KMS-11 (cell line): ENCODE data around the gene SMURF1.
A peak's percentile ranks its signal among the peaks of the same experiment; 100 is the strongest.

ENCODE experiments used
- H2AFZ ChIP-seq: fragments of 200-600 bp; sonication (generic); 2 replicates; pipeline ENCODE4 v1.6.1; 2016; ENCODE audit warnings: antibody characterized with exemption, mixed run types, low read depth
- H3K27ac ChIP-seq: fragments of 200-600 bp; sonication (generic); 2 replicates; pipeline ENCODE4 v1.6.1; 2016; ENCODE audit warnings: mild to moderate bottlenecking, mixed run types
- H3K27me3 ChIP-seq: fragments of 200-600 bp; sonication (generic); 2 replicates; pipeline ENCODE4 v1.6.1; 2017; ENCODE audit warnings: mild to moderate bottlenecking, low read depth, mixed run types, moderate library complexity; ENCODE audit not compliant: insufficient read depth
- H3K36me3 ChIP-seq: fragments of 200-600 bp; sonication (generic); 2 replicates; pipeline ENCODE4 v1.6.1; 2017; ENCODE audit warnings: mild to moderate bottlenecking, mixed run types; ENCODE audit not compliant: insufficient read depth
- H3K4me1 ChIP-seq: fragments of 200-600 bp; sonication (generic); 2 replicates; pipeline ENCODE4 v1.6.1; 2016; ENCODE audit warnings: mild to moderate bottlenecking, low read depth, mixed run types; ENCODE audit not compliant: poor library complexity, severe bottlenecking
- H3K4me2 ChIP-seq: fragments of 200-600 bp; sonication (generic); 2 replicates; pipeline ENCODE4 v1.7.0; 2016; ENCODE audit warnings: mild to moderate bottlenecking, mixed run types
- H3K4me3 ChIP-seq: fragments of 200-600 bp; sonication (generic); IDR thresholded peaks from 2 replicates; pipeline ENCODE4 v1.6.1; 2017; ENCODE audit warnings: low read depth, low read length, mixed read lengths; ENCODE audit not compliant: insufficient read depth
- H3K79me2 ChIP-seq: fragments of 200-600 bp; sonication (generic); 2 replicates; pipeline ENCODE4 v1.6.1; 2016; ENCODE audit warnings: low read depth, mixed run types; ENCODE audit not compliant: insufficient read depth
- H3K9ac ChIP-seq: fragments of 200-600 bp; sonication (generic); 2 replicates; pipeline ENCODE4 v1.6.1; 2016; ENCODE audit warnings: mild to moderate bottlenecking, mixed run types
- H4K20me1 ChIP-seq: fragments of 200-600 bp; sonication (generic); 2 replicates; pipeline ENCODE4 v1.6.1; 2016; ENCODE audit warnings: mild to moderate bottlenecking, mixed run types; ENCODE audit not compliant: insufficient read depth
- TF ChIP-seq, protein P1 (sequence below): fragments of 200-600 bp; sonication (generic); conservative IDR thresholded peaks from 2 replicates; pipeline ENCODE4 v1.6.1; 2017; ENCODE audit warnings: low read depth, mild to moderate bottlenecking, antibody characterized with exemption, low read length, moderate library complexity, mixed read lengths

SMURF1 gene

DNA sequence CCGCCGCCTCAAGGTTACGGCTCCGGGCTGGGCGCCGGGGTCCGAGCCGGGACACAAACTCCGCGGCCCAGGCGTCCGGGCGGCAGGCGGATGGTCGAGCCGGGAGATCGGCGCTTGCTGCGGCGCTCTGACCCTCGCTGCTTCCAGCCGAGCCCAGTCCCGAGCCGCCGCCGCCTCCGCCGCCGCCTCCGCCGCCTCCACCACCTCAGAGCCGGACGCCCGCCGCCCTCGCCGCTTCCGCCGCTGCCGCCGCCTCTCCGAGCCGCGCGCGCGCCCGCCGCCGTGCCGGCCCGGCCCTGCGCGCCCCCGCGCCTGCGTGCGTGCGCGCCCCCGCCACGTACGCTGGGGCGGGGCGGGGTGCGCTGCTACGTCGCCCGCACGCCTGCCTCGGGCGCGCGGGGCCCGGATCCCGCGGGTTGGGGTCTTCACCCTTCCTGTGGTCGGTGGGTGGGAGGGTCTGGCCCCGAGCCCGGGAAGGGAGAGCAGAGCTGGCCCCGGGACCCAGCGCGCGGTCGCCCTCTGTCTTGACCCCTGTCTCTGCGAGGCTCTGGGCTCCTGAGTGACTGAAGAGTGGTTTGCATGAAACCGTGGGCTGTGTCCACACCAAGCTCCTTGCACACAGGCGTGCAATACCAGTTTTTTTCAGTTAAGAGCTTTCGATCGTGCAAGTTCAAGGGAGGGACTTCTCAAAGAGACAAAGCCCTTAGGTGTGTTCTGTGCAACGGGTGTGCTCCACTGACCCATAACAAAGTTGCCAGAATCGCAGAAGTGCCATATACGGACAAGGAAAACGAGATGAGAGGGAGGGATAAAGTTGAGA is at the start of gene SMURF1:
Gene SMURF1 (minus strand): TSS at position 256 of the 820 bp plus-strand sequence. CDS start 328 bp downstream, outside the sequence.
- H3K27me3 ChIP-seq, result no peaks in the 10 kb centered on the region
- TF ChIP-seq, protein P1, sequence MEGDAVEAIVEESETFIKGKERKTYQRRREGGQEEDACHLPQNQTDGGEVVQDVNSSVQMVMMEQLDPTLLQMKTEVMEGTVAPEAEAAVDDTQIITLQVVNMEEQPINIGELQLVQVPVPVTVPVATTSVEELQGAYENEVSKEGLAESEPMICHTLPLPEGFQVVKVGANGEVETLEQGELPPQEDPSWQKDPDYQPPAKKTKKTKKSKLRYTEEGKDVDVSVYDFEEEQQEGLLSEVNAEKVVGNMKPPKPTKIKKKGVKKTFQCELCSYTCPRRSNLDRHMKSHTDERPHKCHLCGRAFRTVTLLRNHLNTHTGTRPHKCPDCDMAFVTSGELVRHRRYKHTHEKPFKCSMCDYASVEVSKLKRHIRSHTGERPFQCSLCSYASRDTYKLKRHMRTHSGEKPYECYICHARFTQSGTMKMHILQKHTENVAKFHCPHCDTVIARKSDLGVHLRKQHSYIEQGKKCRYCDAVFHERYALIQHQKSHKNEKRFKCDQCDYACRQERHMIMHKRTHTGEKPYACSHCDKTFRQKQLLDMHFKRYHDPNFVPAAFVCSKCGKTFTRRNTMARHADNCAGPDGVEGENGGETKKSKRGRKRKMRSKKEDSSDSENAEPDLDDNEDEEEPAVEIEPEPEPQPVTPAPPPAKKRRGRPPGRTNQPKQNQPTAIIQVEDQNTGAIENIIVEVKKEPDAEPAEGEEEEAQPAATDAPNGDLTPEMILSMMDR, result no peak
- H4K20me1 ChIP-seq, result no peaks in the 10 kb centered on the region
- H3K27ac ChIP-seq, result peak within 1 kb of the TSS; percentile 65
- peaks cover 33% of the 10 kb centered on the region for H3K79me2 ChIP-seq
- no peak within 1 kb of the TSS for H3K4me3 ChIP-seq
- H2AFZ ChIP-seq, result peak within 1 kb of the TSS; percentile 93
- peak within 1 kb of the TSS; percentile 86 for H3K4me2 ChIP-seq
- H3K36me3 ChIP-seq, result no peaks in the 10 kb centered on the region
- peak within 1 kb of the TSS; percentile 74 for H3K9ac ChIP-seq
- peaks cover 30% of the 10 kb centered on the region for H3K4me1 ChIP-seq

DNA sequence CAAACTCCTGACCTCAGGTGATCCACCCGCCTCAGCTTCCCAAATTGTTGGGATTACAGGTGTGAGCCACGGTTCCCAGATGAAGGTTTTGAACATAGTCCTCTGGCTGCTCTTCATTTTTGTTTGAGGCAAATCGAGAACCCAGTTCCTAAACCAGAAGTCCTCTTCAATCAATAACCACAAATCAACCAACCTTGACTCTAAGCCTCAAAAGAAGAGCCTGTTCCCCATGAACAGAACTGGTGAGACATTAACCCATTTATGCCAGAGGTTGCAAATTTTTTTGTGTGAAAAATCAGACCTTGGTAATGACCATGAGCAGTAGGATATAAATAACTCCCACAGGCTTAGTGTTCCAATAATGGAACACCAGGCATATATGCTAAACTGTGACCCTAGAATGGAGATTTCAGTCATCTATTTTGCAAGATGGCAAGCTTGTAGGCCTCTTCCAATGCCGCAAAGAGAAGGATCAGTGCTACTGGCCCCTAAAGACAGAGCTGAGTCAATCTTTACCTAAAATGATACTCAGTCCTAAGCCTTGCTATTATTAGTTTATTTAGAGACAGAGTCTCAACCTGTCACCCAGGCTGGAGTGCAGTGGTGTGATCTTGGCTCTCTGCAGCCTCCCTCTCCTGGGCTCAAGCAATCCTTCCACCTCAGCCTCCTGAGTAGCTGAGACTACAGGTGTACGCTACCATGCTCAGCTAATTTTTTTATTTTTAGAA is 48.1 kb upstream of the SMURF1 start:
- H3K9ac ChIP-seq, result no peak overlapping the region
- no peaks in the 10 kb centered on the region for H4K20me1 ChIP-seq
- H3K4me1 ChIP-seq, result no peaks in the 10 kb centered on the region
- no peaks in the 10 kb centered on the region for H3K36me3 ChIP-seq
- TF ChIP-seq, protein P1, result no peak
- no peaks in the 10 kb centered on the region for H3K27me3 ChIP-seq
- no peaks in the 10 kb centered on the region for H3K79me2 ChIP-seq
- no peak overlapping the region for H3K27ac ChIP-seq
- H2AFZ ChIP-seq, result no peak overlapping the region
- no peak overlapping the region for H3K4me2 ChIP-seq
- H3K4me3 ChIP-seq, result no peak overlapping the region

DNA sequence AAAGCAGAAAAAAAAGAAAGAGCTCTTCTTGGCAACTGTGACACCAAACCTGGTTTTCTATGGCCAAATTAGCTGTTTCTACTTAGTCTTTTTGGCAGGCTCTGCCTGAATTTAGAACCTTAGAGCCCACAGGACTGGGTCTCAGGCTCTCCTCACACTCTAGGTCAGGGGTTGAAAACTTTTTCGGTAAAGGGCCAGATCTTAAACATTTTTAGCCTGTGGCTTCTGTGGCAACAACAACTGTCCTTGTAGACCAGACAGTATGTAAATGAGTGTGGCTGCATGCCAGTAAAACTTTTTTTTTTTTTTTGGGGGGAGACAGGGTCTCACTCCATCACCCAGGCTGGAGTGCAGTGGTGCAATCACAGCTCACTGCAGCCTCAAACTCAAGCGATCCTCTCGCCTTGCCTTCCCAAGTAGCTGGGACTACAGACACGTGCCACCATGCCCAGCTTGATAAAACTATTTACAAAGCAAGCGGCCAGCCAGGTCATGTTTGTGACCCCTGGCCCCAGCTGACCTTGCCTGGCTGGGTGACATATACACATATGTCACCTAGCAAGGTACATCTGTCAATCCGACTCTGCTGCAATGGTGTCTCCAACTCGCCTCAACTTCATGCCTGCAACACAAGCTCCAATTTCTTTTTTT is 46.6 kb upstream of the SMURF1 start:
- Histone ChIP-seq H3K27me3 (no peaks in the 10 kb centered on the region), H4K20me1 (no peaks in the 10 kb centered on the region), H3K4me1 (no peaks in the 10 kb centered on the region), H3K27ac (no peak overlapping the region), H3K9ac (no peak overlapping the region), H3K36me3 (no peaks in the 10 kb centered on the region), H3K4me2 (no peak overlapping the region), H2AFZ (no peak overlapping the region), H3K4me3 (no peak overlapping the region), H3K79me2 (no peaks in the 10 kb centered on the region)
- TF ChIP-seq, protein P1, result no peak

GRCh38 chr7:99189222-99189621 is 45.3 kb upstream of the SMURF1 start:
- H3K36me3 ChIP-seq, result no peaks in the 10 kb centered on the region
- H3K79me2 ChIP-seq, result no peaks in the 10 kb centered on the region
- no peak overlapping the region for H3K27ac ChIP-seq
- H4K20me1 ChIP-seq, result no peaks in the 10 kb centered on the region
- TF ChIP-seq, protein P1, result no peak
- no peak overlapping the region for H2AFZ ChIP-seq
- H3K27me3 ChIP-seq, result no peaks in the 10 kb centered on the region
- H3K4me3 ChIP-seq, result no peak overlapping the region
- no peaks in the 10 kb centered on the region for H3K4me1 ChIP-seq
- H3K4me2 ChIP-seq, result no peak overlapping the region
- no peak overlapping the region for H3K9ac ChIP-seq
